Measurements from ENCODE around the gene ILF2.

ILF2 gene

GRCh38 chr1:153680120-153680403 is 9.3 kb upstream of the ILF2 start (continued):
- TF ChIP-seq ZNF664 (tag by site-specific recombination; IDR thresholded peaks at IDR 0.05) (no peak), SP2 (tag by site-specific recombination; IDR thresholded peaks at IDR 0.05) (0 out of 2 replicates have a peak, but pooled peaks have one; percentile 33)

DNA sequence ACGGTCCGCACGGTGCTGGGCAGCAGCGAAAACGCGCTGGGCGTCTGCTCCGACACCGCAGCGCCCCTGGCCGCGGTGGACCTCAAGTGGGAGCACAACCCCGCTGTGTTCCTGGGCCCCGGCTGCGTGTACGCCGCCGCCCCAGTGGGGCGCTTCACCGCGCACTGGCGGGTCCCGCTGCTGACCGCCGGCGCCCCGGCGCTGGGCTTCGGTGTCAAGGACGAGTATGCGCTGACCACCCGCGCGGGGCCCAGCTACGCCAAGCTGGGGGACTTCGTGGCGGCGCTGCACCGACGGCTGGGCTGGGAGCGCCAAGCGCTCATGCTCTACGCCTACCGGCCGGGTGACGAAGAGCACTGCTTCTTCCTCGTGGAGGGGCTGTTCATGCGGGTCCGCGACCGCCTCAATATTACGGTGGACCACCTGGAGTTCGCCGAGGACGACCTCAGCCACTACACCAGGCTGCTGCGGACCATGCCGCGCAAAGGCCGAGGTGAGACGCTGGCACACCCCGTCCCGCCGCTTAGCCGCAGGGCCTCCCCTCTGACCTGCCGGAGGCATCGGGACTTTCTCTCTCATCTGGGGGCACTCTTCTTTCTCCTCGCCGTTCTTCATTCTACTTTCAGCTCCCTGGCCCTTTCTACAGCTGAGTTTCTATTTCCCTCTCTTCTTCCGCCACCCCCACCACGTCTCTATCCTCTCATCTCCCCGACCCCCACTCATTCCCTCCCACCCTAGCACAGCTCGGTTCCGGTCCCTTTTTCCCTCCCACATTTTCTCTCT is 8.7 kb upstream of the ILF2 start:
- no peak overlapping the region; the same call in 1 of the 2 replicates for H3K27ac ChIP-seq (ENCODE audit: extremely low read depth, low read depth, low read length)
- CTCF ChIA-PET, result interaction anchor here (0.6 to 6.0 kb wide), 9 partner anchors 71 to 400 kb away, joined by 3 to 55 read pairs (median 3); no protein-coding TSS in a partner anchor
- peak overlapping the region; percentile 42 for H3K4me3 ChIP-seq (ENCODE audit: low read depth, low read length)
- POLR2A ChIA-PET, result interaction anchor here (2.1 kb wide), 1 partner anchor 48 kb away, joined by 6 read pairs; the partner anchor contains the start of gene INTS3
- H3K9me3 ChIP-seq (ENCODE audit: control insufficient read depth, insufficient read depth, low read depth, low read length), result no peaks in the 10 kb centered on the region
- peak; percentile 92 for TF ChIP-seq PRDM1 (tag by site-specific recombination; IDR thresholded peaks at IDR 0.05)
- TF ChIP-seq ZNF629 (tag by site-specific recombination; IDR thresholded peaks at IDR 0.05), result no peak
- peak; percentile 81; the same call in 1 of the 2 replicates for TF ChIP-seq ZNF366 (tag by site-specific recombination; conservative IDR thresholded peaks at IDR 0.05)
- TF ChIP-seq SP3 (tag by site-specific recombination; IDR thresholded peaks at IDR 0.05), result no peak
- TF ChIP-seq ZNF701 (tag by site-specific recombination; IDR thresholded peaks at IDR 0.05), result no peak
- H3K36me3 ChIP-seq (ENCODE audit: control insufficient read depth in 2 of 2, insufficient read depth in 1 of 2, low read length in 2 of 2), result no peaks in the 10 kb centered on the region
- H3K4me1 ChIP-seq (ENCODE audit: control insufficient read depth, insufficient read depth, low read length), result no peaks in the 10 kb centered on the region; the same call in 1 of the 2 replicates

DNA sequence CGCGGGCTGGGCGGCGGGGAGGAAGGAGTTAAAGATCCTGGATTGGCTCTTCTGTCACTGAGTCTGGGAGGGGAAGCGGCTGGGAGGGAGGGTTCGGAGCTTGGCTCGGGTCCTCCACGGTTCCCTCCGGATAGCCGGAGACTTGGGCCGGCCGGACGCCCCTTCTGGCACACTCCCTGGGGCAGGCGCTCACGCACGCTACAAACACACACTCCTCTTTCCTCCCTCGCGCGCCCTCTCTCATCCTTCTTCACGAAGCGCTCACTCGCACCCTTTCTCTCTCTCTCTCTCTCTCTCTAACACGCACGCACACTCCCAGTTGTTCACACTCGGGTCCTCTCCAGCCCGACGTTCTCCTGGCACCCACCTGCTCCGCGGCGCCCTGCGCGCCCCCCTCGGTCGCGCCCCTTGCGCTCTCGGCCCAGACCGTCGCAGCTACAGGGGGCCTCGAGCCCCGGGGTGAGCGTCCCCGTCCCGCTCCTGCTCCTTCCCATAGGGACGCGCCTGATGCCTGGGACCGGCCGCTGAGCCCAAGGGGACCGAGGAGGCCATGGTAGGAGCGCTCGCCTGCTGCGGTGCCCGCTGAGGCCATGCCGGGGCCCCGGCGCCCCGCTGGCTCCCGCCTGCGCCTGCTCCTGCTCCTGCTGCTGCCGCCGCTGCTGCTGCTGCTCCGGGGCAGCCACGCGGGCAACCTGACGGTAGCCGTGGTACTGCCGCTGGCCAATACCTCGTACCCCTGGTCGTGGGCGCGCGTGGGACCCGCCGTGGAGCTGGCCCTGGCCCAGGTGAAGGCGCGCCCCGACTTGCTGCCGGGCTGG is 7.9 kb upstream of the ILF2 start, which contains the start of gene NPR1:
Gene NPR1, plus strand, starts transcription at position 170 of the 818 bp plus-strand sequence. Its CDS starts 421 bp downstream, at position 591.
- Histone ChIP-seq H3K4me3 (ENCODE audit: low read depth, low read length) (peak within 1 kb of the TSS; percentile 42), H3K36me3 (ENCODE audit: control insufficient read depth in 2 of 2, insufficient read depth in 1 of 2, low read length in 2 of 2) (no peaks in the 10 kb centered on the region), H3K9me3 (ENCODE audit: control insufficient read depth, insufficient read depth, low read depth, low read length) (no peaks in the 10 kb centered on the region), H3K4me1 (ENCODE audit: control insufficient read depth, insufficient read depth, low read length) (no peaks in the 10 kb centered on the region; the same call in 1 of the 2 replicates), H3K27ac (ENCODE audit: extremely low read depth, low read depth, low read length) (no peak within 1 kb of the TSS; the same call in 1 of the 2 replicates)
- ChIA-PET POLR2A (interaction anchor here (1.3 kb wide), 2 partner anchors 49 to 311 kb away, joined by 5 read pairs; partner anchors contain the start of genes INTS3 and RPS27), CTCF (interaction anchor here (0.6 to 6.0 kb wide), 20 partner anchors 19 to 307 kb away, joined by 3 to 55 read pairs (median 4); partner anchors contain the start of genes CREB3L4, INTS3 and RAB13)
- TF ChIP-seq ZSCAN30 (tag by site-specific recombination; IDR thresholded peaks at IDR 0.05) (peak; percentile 17; the same call in 1 of the 2 replicates), ZNF433 (tag by site-specific recombination; IDR thresholded peaks at IDR 0.05; ENCODE audit: low read depth) (no peak), ZFP69B (tag by site-specific recombination; IDR thresholded peaks at IDR 0.05) (no peak), ZNF16 (tag by site-specific recombination; IDR thresholded peaks at IDR 0.05; ENCODE audit: low read depth) (no peak), TCF7L2 (IDR thresholded peaks at IDR 0.05; ENCODE audit: borderline replicate concordance, low read depth, low read length) (no peak), ZNF76 (tag by site-specific recombination; IDR thresholded peaks at IDR 0.05; ENCODE audit: borderline replicate concordance, low read depth) (peak; percentile 63; the same call in 1 of the 2 replicates), AEBP2 (tag by site-specific recombination; IDR thresholded peaks at IDR 0.05; ENCODE audit: borderline replicate concordance) (no peak), ZNF777 (tag by site-specific recombination; IDR thresholded peaks at IDR 0.05; ENCODE audit: borderline replicate concordance) (peak; percentile 89; the same call in 1 of the 2 replicates), ZNF544 (tag by site-specific recombination; IDR thresholded peaks at IDR 0.05) (no peak), ZNF423 (tag by site-specific recombination; IDR thresholded peaks at IDR 0.05) (peak; percentile 98), ZNF629 (tag by site-specific recombination; IDR thresholded peaks at IDR 0.05) (no peak; the same call in none of the 2 replicates), ZNF645 (tag by site-specific recombination; IDR thresholded peaks at IDR 0.05) (no peak), ZNF560 (tag by site-specific recombination; IDR thresholded peaks at IDR 0.05; ENCODE audit: borderline replicate concordance) (no peak), ZNF394 (tag by site-specific recombination; IDR thresholded peaks at IDR 0.05; ENCODE audit: borderline replicate concordance) (no peak), ZNF623 (tag by site-specific recombination; IDR thresholded peaks at IDR 0.05) (no peak), GLI2 (tag by site-specific recombination; IDR thresholded peaks at IDR 0.05; ENCODE audit: borderline replicate concordance, low read depth) (no peak), YY1 (tag by site-specific recombination; IDR thresholded peaks at IDR 0.05) (no peak), ZNF561 (tag by site-specific recombination; IDR thresholded peaks at IDR 0.05; ENCODE audit: borderline replicate concordance) (no peak), ZNF473 (tag by site-specific recombination; IDR thresholded peaks at IDR 0.05) (no peak), KLF9 (tag by site-specific recombination; IDR thresholded peaks at IDR 0.05; ENCODE audit: low read depth) (0 out of 2 replicates have a peak, but pooled peaks have one; percentile 23)
- TF ChIP-seq, protein P1, sequence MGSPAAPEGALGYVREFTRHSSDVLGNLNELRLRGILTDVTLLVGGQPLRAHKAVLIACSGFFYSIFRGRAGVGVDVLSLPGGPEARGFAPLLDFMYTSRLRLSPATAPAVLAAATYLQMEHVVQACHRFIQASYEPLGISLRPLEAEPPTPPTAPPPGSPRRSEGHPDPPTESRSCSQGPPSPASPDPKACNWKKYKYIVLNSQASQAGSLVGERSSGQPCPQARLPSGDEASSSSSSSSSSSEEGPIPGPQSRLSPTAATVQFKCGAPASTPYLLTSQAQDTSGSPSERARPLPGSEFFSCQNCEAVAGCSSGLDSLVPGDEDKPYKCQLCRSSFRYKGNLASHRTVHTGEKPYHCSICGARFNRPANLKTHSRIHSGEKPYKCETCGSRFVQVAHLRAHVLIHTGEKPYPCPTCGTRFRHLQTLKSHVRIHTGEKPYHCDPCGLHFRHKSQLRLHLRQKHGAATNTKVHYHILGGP (tag by site-specific recombination; IDR thresholded peaks at IDR 0.05), result no peak
